Naive thymus-derived CD4-positive, alpha-beta T cell (primary cell): Measurements from ENCODE around the gene LMOD1. TPM values are rescaled to one million over a fixed set of nuclear protein-coding genes. Genes with fewer than 3 reads are reported as not detected.

Source experiments
- microRNA-seq: library from miRNA; unstranded; fragments of <30 nt; microRNA quantifications from one replicate; pipeline ENCODE4 v1.2.0, GENCODE V29; 2022; ENCODE audit warnings: borderline microRNAs expressed
- polyA plus RNA-seq, 2 donors: library from polyadenylated mRNA; unstranded; fragments of 300-500 nt; fragmentation: Illumina TruSeq; gene quantifications; one replicate each; pipeline ENCODE4 v1.2.3, GENCODE V29; 2021
- total RNA-seq, 6 experiments: library from RNA in 5 of 6; stranded (reverse) in 5 of 6; gene quantifications; 1 replicate in 5 of 6; 2 replicates in 1 of 6; pipeline ENCODE4 v1.2.3 and lab custom pipeline; 2021 to 2026

Gene LMOD1
- total and polyA plus RNA-seq, 7 experiments from 2014 or later, result not detected

Small RNA genes within 50 kb of the gene (microRNA-seq; reads per million reads assigned to microRNA genes)
- not detected for gene MIR6739

Other genes starting within 250 kb of the LMOD1 start
- 10 to 100 TPM; 28.7 to 55.3 (median 37.9) TPM for gene IPO9, start 117.4 kb downstream of the LMOD1 start, total RNA-seq
- 10 to 100 TPM; 20.8 to 24.7 TPM for gene IPO9, start 117.4 kb downstream of the LMOD1 start, polyA plus RNA-seq
- gene SHISA4, start 57.6 kb downstream of the LMOD1 start, total RNA-seq, result 1 to 10 TPM in 2 of 5 experiments, under 1 TPM in 3; 0.30 to 1.4 (median 0.66) TPM
- not detected for gene SHISA4, start 57.6 kb downstream of the LMOD1 start, polyA plus RNA-seq
- gene TIMM17A, start 9.0 kb upstream of the LMOD1 start, total RNA-seq, result 10 to 100 TPM; 27.1 to 58.4 (median 43.1) TPM
- 10 to 100 TPM; 20.6 to 25.5 TPM for gene TIMM17A, start 9.0 kb upstream of the LMOD1 start, polyA plus RNA-seq
- 10 to 100 TPM; 19.4 to 43.4 (median 26.8) TPM for gene RNPEP, start 36.1 kb upstream of the LMOD1 start, total RNA-seq
- 10 to 100 TPM; 23.1 to 30.2 TPM for gene RNPEP, start 36.1 kb upstream of the LMOD1 start, polyA plus RNA-seq
- 1 to 10 TPM in 3 of 5 experiments, under 1 TPM in 2; 0.19 to 2.8 (median 2.0) TPM for gene ELF3, start 64.0 kb upstream of the LMOD1 start, total RNA-seq
- under 1 TPM in 1 of 2 donors, not detected in 1; 0.29 TPM for gene ELF3, start 64.0 kb upstream of the LMOD1 start, polyA plus RNA-seq
- not detected for gene GPR37L1, start 176.4 kb upstream of the LMOD1 start, total RNA-seq
- under 1 TPM; 0.02 to 0.09 TPM for gene GPR37L1, start 176.4 kb upstream of the LMOD1 start, polyA plus RNA-seq
- gene ARL8A, start 198.2 kb upstream of the LMOD1 start, total RNA-seq, result 10 to 100 TPM; 38.2 to 99.4 (median 54.3) TPM
- 1 to 10 TPM; 5.5 to 6.3 TPM for gene ARL8A, start 198.2 kb upstream of the LMOD1 start, polyA plus RNA-seq
- gene PTPN7, start 214.1 kb upstream of the LMOD1 start, total RNA-seq, result 100 to 1,000 TPM in 2 of 5 experiments, 10 to 100 TPM in 3; 43.2 to 258 (median 97.0) TPM
- 10 to 100 TPM; 40.4 to 78.6 TPM for gene PTPN7, start 214.1 kb upstream of the LMOD1 start, polyA plus RNA-seq
- gene LGR6, start 247.3 kb upstream of the LMOD1 start, total RNA-seq, result 1 to 10 TPM in 1 of 5 experiments, under 1 TPM in 3, not detected in 1; 0.16 to 5.8 (median 0.67) TPM
- gene LGR6, start 247.3 kb upstream of the LMOD1 start, polyA plus RNA-seq, result under 1 TPM; 0.22 to 0.29 TPM